Measurements from ENCODE around the gene MUC4.
"Not testable (repeated sequence)": the region's sequence is repeated elsewhere in the genome, so short reads cannot be mapped to it uniquely, and the experiment has no call there.

MUC4 gene

GRCh38 chr3:195835791-195836190, 24.1 kb upstream of the MUC4 start:
- Histone ChIP-seq H3K4me3 (no peak overlapping the region), H3K27ac (no peak overlapping the region)
- no peak for DNase-seq (ENCODE audit: low spot score)
- TF ChIP-seq CTCF (IDR thresholded peaks at IDR 0.05): no peak

- H3K27ac ChIP-seq: no peak overlapping the region
Observed at GRCh38 chr3:195834675-195835583, 23.2 kb upstream of the MUC4 start.

GRCh38 chr3:195829897-195830254, 18.1 kb upstream of the MUC4 start:
- no peak for TF ChIP-seq CTCF (IDR thresholded peaks at IDR 0.05)
- no peak overlapping the region for H3K27ac ChIP-seq
- no peak overlapping the region for H3K4me3 ChIP-seq
- DNase-seq (ENCODE audit: low spot score): no peak

More at GRCh38 chr3:195834675-195835583, 23.2 kb upstream of the MUC4 start:
- DNase-seq (ENCODE audit: low spot score): no peak
- no peak for TF ChIP-seq CTCF (IDR thresholded peaks at IDR 0.05)
- no peak overlapping the region for H3K4me3 ChIP-seq

GRCh38 chr3:195828762-195829161, 17.0 kb upstream of the MUC4 start:
- no peak for DNase-seq (ENCODE audit: low spot score)
- no peak overlapping the region for H3K27ac ChIP-seq
- TF ChIP-seq CTCF (IDR thresholded peaks at IDR 0.05): no peak
- H3K4me3 ChIP-seq: no peak overlapping the region

GRCh38 chr3:195825857-195826804, 14.4 kb upstream of the MUC4 start:
- Histone ChIP-seq H3K27ac (no peak overlapping the region), H3K4me3 (no peak overlapping the region)
- DNase-seq (ENCODE audit: low spot score): no peak
- TF ChIP-seq CTCF (IDR thresholded peaks at IDR 0.05): no peak

- DNase-seq (ENCODE audit: low spot score): no peak
- H3K27ac ChIP-seq: no peak overlapping the region
- no peak for TF ChIP-seq CTCF (IDR thresholded peaks at IDR 0.05)
- no peak overlapping the region for H3K4me3 ChIP-seq
Observed at GRCh38 chr3:195825191-195825588, 13.5 kb upstream of the MUC4 start.

- not testable (repeated sequence) for H3K27ac ChIP-seq; H3K4me3 ChIP-seq; DNase-seq (ENCODE audit: low spot score)
Observed at GRCh38 chr3:195824425-195825190, 12.9 kb upstream of the MUC4 start.

Data from coronary artery (tissue), 2 donors.